ENCODE data around the gene ELFN2.
A peak's percentile ranks its signal among the peaks of the same experiment; 100 is the strongest.
"Not testable (repeated sequence)": the region's sequence is repeated elsewhere in the genome, so short reads cannot be mapped to it uniquely, and the experiment has no call there.

ELFN2 gene

GRCh38 chr22:37333724-37334460, 93.4 kb downstream of the ELFN2 start:
- no peak for DNase-seq

- DNase-seq: no peak
Measured at GRCh38 chr22:37331856-37332536, 95.3 kb downstream of the ELFN2 start.

- no peak for DNase-seq
Measured at GRCh38 chr22:37331034-37331428, 96.2 kb downstream of the ELFN2 start.

DNA sequence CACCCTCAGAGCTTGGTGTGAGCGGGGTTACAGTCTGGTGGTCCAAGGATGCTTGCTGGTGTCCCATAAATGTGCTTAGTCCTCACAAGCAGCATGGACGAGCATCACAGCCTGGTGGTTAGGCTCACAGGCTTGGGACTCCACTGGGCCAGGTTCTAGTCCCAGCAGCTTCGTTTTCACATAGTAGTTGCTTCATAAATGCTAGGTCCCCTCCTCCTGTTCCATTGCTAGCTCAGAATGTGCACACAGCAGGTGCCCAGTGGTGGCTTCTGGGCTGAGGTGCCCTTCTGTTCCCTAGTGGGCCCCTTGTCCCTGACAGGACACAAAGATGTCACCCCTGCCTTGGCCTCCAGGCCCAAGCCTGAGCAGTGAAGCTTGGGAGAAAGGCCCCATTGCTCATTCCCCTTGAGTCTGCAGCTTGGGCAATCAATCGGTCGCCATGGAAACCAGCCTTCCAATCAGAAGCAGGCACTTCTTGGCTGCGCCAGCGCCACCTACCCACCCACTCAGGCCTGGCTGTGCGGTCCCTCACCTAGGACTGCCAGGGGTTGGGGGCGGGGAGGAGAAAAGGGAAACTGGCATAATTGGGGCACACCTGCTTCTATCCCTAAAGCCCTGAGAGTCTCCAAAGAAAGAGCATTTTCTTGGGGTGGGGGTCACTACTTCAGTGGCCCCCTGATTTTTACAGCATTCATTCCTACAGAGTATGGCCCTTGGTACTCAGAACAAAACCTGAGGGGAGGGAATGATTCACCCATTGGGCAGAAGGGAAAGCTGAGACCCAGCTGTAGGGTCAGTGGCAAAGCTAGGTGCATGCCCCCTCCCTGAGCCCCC, 96.9 kb downstream of the ELFN2 start:
- peak in 1 of 14 donors; percentile 17 for DNase-seq

GRCh38 chr22:37329238-37330140, 97.8 kb downstream of the ELFN2 start:
- DNase-seq: no peak

DNA sequence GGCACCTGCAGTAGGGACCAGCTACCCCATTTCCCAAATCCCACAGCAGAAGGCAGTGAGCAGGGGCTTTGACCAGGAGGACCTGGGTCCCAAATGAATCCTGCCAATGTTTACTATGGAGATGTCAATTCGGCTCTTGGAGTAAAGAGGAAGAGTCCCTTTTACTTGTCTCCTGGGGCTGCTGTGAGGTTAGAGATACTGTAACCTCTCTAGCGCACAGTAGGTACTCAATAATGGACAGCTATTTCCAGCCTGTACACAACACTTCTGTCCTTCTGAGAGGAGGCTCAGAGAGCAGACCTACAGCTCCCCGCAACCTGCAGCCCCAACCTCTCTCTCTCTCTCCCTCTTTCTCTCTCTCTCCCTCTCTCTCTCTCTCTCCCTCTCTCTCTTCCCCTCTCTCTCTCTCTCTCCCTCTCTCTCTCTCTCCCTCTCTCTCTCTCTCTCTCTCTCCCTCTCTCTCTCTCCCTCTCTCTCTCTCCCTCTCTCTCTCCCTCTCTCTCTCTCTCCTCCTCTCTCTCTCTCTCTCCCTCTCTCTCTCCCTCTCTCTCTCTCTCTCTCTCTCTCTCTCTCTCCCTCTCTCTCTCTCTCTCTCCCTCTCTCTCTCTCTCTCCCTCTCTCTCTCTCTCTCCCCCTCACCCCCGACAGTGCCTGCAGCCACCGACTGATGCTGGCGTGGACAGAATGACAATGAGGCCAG, 98.6 kb downstream of the ELFN2 start:
- DNase-seq: not testable (repeated sequence)

DNA sequence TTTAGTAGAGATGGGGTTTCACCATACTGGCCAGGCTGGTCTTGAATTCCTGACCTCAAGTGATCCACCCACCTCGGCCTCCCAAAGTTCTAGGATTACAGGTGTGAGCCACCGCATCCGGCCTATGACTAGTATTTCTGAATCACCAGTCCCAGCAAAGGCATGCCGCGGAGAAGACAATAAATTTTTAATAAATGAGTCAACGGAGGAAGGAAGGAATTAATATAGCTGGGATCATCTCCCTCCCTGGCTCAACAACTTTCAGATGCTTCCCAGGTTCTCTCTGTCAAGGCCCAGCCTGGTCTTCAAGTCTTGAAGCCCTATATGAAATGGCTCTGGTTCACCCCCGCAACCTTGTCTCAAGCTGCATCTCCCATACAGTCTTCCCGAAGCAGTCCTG, 99.3 kb downstream of the ELFN2 start:
- no peak for DNase-seq

GRCh38 chr22:37326726-37327125, 100.6 kb downstream of the ELFN2 start:
- no peak for DNase-seq

- no peak for DNase-seq
Measured at GRCh38 chr22:37325039-37325395, 102.3 kb downstream of the ELFN2 start.

DNA sequence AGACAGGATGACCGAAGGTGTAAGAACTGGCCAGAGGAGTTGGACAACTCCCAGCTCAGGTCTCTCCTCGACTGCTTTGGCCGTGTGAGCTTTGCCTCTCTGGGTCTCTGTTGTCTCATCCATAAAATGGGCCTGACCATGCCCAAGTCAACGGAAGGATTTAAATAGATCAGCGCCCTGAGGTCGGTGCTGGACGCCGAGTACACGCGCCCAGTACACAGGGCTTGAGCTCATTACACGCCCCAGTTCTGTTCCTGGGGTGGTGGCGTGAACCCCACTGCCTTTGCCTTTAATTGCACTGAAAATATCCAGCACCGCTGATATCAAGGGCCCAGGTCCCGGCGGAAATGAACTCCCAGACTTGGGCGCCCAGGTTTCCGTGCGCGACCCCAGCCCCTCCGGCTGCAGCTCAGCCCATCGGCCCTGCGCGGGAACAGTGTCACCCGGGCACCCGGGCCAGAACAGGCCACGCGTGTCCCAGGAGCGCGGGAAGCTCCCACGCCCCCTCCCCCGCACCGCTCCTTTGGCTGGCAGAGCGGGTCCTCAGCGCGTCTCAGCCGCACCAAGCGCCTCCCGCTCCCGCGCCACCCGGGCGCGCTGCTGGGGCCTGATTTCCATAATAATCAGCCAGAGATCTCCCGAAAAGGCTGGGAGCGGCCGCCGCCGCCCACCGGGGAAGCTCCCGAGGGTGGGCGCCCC, 102.8 kb downstream of the ELFN2 start:
- DNase-seq: no peak

GRCh38 chr22:37320726-37321677, 106.3 kb downstream of the ELFN2 start:
- no peak for DNase-seq

DNA sequence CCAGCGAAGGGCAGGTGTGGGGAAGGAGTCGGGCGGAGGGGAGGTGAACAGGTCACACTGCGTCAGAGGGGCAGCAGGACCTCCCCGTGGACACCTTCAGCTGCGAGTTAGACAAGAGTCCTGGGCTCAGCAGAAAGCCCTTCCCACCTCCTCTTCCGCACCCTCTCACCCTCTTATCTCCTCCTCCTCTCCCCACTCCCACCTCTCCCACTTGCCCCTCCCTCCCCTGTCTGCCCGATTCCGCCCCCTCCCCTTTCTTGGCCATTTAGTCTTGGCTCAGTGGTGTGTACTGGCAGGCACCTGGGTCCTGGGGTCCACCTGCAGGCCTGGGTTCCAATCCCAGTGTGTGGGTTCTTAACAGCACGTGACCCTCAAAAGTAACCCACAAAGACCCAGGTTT, 107.8 kb downstream of the ELFN2 start:
- DNase-seq: no peak

- DNase-seq: no peak
Measured at GRCh38 chr22:37318364-37319109, 108.7 kb downstream of the ELFN2 start.

All from C1 segment of cervical spinal cord (tissue), 14 donors.